CD4-positive, alpha-beta T cell treated with Interleukin-4 for 1 hour (primary cell): ENCODE results near the gene ZFHX2.
A peak's percentile ranks its signal among the peaks of the same experiment; 100 is the strongest.

ENCODE experiments used
- DNase-seq, 2 donors: peaks; one replicate each; pipeline ENCODE4 v3.0.0-alpha.2; 2020 to 2022

ZFHX2 gene

DNA sequence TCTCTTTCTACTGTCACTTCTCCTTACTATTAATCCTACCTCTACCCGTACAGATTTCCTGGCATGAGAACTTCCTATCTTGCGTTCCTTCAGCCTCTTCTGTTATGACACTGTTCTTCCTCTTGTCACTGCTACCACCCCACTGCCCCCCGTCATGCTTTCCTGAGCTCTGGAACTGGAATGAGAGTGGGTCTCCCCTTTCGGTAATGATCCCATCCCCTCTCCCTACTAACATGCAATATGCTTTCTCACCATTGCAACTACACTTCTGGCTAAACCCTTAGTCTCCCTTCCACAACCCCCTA is 20.9 kb upstream of the ZFHX2 start:
- no peak for DNase-seq

DNA sequence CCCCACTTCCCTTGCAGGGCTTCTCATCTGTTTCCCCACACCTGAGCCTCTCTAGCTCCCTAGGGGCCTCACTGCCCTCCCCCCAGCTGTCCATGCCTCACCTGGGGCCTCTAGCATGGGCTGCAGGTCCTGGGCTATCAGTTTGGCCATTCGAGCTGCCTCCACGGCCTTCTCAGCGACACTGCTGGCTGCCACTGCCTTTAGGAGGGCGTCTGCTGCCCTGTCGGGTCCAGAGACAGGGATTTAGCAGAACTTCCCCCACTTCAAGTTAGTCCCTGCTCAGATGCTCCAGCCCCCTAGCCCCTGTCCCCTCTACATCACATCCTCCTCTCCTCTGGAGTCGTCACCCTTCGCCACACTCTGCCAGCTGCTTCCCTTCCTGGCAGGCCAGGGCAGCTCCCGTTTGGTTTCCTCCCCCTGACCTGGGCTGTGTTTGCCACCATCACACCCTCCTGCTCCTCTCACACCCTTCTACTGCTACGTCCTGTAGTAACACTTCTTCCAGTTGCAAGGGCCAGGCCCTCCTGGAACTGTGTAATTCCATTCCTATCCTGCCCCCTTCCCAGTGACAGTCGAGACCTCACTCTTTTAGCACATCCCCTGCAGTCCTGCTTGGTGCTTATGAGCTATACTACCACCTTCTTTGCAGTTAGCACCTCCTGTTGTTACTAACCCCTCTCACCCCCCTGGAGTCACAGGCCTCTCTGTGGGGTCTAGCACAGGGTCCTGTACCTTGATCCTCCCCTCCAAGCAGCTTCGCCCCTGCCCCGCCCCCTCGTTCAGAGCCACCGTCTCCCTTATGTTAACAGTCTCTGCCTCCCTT is 20.3 kb upstream of the ZFHX2 start:
- DNase-seq, result no peak

DNA sequence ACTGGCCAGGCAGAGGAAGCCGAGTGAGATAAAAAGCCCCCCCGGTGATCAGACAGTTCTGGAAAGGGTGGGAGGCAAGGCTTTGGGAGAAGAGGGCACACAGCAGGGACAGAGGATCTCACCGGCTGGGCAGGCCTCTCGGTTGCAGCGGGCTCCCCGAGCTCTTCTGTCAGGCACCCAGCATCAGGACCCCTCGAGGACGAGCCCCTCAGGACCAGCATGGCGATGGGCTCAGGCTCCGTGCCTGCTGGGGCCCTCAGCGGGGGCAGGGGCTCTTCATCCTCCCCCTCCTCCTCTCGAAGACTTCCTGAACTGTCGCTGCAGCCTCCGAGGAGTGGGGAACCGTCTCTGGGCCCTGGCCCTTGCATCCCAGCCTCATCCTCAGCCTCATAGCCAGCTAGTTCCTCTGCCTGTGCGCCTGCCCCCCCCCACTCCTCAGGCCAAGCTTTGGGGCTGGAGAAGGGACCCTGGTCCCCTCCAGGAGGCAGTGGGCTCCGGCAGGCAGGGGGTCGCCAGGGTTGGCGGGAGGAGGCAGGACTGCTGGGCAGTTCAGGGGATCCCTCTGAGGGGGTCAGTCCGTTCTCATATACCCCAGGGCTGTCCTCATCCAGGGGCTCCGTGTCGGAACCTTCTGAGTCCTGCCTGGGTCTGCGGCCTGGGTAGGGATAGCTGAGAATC is 19.4 kb upstream of the ZFHX2 start:
- DNase-seq, result no peak

GRCh38 chr14:23569443-23570151 is 18.0 kb upstream of the ZFHX2 start:
- no peak for DNase-seq

- no peak for DNase-seq
Measured at GRCh38 chr14:23568600-23569331, 17.2 kb upstream of the ZFHX2 start.

DNA sequence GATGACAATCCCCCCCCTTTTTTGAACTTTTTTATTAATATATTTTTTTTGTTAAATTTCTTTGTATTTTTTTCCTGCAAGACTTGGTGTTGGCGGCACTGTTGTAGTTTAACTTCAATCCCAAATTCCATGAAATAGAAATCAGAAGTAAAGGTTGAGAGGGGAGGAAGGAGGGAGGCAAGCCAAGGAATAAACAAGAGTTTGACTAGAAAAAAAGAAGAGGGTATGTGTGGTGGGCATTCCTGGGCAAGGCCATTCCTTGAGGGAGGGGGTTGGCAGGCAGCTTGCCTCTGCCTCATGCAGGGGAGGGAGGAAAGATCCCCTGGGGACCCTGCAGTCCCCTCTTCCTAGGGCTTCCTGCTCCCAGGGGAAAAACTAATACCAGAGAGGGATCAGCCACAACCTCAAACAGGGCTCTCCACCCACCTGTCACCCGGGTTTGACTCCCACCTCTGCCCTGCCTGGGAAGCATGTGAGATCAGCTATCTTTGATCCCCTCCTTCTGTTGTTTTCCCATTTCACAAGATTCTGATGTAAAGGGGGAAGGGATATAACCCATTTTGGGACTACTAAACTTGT is 16.5 kb upstream of the ZFHX2 start:
- DNase-seq, result no peak

- peak; percentile 85 to 88 for DNase-seq
Measured at GRCh38 chr14:23567186-23568020, 15.8 kb upstream of the ZFHX2 start, which contains the start of gene AP1G2. Gene AP1G2 (minus strand): TSS chr14:23567791. CDS start chr14:23567314, 477 bp downstream.

DNA sequence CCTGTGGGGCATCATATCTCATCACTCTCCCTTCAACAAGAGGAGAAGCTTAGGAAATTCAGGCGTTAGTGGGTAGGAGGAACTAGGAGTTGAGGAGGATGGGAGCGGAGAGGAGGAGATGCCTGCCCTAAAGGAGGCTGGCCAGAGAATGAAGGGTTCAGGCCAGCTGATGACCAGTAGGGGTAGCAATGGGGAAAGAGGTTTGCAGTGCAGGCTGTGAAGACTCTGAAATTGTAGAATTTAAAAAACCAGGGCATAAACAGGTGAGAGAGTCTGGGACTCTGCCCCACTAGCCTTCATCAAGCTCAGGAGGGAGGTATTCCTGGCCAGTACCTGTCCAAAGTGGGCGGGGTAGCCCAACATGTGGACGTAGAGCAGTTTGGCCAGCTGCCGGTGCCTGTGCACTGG is 15.2 kb upstream of the ZFHX2 start:
- DNase-seq, result no peak

GRCh38 chr14:23566112-23566777 is 14.7 kb upstream of the ZFHX2 start:
- no peak for DNase-seq

- DNase-seq, result no peak
Measured at GRCh38 chr14:23565626-23566025, 14.1 kb upstream of the ZFHX2 start.

GRCh38 chr14:23564876-23565275 is 13.3 kb upstream of the ZFHX2 start:
- no peak for DNase-seq

DNA sequence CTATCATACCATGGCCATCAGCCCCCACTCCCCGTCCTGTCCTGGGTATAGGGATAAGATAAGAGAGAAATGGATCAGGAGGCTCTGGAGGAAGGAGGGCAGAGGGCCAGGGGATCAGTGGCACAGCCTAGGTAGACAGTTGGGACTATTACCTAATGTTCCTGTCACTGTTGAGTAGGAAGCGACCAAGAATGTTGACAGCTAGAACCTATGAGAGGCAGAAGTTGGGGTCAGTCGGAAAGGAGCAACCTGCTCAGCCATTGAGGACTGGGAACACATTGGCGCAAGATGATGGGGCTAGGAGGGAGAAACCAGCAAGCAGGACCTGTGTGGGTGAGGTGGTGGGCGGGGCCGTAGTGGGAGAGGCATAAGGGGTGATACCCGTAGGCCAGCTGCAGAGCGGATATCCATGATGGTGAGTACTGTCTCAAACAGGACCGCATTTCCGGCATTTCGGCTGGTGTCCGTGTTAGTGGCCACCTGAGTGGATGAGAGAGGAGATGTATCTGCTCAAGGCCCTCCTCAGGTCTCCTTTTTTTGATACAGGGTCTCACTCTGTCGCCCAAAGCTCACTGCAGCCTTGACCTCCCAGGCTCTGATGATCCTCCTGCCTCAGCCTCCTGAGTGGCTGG is 12.7 kb upstream of the ZFHX2 start:
- no peak for DNase-seq

DNA sequence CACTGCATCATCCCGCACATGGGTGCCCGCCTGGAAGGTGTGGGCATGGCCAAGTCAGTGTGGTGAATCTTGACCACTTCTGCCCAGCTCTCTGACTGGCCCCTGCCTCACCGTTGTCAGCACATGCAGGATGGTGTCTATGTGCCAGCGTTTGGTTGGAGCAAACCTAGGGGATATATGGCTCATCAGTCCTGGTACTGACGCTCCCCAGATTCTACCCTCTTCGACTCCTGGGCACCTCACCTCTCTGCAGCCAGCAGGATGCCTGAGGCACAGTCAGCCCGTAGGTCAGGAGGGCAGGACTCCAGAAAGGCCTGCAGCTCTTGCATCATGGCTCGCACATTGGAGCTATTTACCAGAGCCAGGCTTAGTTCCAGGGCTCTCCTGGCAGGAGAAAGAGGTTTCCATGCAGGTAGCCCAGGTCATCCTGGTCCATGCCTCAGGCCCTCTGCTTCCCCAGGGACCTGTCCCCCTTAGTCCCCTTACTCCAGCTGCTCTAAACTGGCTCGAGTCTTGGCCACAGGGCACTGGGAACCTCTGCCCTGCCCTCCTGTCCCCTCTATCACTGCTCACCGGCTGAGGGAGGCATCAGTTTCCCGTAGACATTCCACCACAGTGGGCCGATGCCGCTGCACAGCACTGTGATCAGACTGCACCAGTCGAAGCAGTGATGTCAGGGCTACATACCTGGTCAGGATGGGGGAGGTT is 12.1 kb upstream of the ZFHX2 start:
- DNase-seq, result no peak

GRCh38 chr14:23562822-23563472 is 11.4 kb upstream of the ZFHX2 start:
- DNase-seq, result peak; percentile 59 to 67

DNA sequence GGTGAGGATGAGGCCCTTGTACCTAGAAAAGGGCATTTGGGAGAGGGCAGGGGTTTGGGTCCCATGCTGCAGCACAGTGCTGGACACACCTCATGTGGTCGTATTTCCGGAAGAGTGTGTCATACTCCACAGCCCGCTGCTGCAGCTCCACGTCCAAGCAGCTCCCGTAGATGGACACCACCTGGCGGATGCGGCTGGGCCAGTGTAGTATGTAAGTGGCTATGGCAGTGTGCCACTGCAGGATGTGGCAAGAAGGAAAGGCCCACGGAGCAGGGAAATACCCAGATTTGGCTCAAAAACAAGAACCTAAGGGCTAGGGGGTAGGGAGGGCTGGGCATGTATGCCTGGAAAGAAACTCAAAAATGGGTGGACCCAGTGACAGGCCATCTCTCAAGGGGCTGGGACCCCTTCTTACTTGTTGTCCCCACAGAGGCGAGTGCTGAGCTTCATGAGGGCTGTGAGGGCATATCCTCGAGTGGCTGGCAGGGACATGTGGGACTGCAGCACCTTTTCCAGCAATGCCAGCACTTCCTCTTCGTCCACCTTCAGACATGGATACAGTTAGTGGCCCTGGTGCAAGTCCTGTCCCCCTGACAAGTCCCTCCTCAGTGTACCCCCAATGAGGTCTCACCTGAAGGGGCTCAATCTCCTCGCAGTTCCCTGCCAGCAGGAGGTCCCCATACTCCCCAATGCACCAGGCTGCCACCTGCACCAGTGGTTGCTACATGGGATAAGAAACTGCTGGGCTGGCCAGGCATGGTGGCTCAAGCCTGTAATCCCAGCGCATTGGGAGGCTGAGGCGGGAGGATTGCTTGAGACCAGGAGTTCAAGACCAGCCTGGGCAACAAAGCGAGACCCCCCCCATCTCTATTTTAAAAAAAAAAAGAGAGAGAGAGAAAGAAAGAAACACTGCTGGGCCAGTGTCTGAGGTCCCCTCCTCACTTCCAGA is 10.6 kb upstream of the ZFHX2 start:
- DNase-seq, result no peak

DNA sequence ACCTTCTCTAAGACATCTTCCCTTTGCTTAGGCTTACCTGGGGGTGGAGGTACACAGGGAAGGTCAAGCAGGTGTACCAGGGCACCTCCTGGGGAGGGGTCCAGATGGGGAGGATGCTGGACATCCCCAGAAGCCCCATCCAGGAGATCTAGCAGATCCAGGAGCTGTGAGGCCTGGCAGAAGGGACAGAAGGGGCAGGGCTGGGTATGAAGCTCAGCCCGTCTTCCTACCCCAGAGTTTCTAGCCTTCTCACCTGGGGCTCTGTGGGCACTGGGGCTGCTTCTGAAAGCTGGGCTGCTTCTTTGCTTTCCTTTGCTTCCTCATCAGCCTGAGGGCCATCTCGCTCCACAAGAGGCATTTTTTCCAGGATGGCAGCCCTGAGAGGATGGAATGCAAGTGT is 9.7 kb upstream of the ZFHX2 start:
- DNase-seq, result no peak

GRCh38 chr14:23559926-23560520 is 8.5 kb upstream of the ZFHX2 start:
- no peak for DNase-seq
